ENCODE results near the gene TTC4.

Gene TTC4

DNA sequence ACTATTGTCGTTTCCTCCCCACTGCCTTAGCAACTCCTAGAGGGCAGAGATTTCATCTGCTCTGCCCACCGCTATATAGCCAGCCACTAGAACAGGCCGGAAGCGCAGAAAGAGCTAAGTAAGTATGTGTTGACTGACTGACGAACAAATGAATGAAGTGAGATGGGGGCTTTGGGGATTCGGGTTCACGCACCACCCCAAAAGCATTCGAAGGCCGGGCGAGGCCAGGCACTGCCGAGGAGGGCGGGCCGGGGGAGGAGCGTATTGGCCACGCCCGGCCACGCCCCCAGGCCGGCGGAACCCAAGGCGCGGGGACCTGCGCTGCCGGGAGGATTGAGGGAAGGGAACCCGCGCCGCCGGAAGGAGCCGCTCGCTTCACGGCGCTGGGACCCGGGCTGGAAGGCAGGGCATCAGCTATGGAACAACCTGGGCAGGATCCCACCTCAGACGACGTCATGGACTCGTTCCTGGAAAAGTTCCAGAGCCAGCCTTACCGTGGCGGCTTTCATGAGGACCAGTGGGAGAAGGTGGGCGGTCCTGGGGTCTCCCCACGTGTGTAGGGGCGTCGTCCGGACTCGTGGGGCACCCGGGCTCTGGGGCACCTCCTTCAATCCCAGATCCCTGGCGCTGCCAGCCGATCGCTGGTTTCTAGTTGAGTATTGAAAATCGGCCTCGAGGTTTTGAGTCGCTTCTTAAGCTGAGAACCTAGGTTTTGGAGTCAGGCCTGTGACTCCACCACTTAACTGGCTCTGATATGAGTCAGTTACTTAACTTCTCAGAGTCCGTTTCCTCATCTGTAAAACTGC is at the start of gene TTC4:
TSS of gene TTC4 (plus strand) at position 369 of the 806 bp plus-strand sequence. CDS start at position 417, 48 bp downstream.
- DNase-seq (ENCODE audit: low read depth in 2 of 2) = peak; percentile 53 to 60

DNA sequence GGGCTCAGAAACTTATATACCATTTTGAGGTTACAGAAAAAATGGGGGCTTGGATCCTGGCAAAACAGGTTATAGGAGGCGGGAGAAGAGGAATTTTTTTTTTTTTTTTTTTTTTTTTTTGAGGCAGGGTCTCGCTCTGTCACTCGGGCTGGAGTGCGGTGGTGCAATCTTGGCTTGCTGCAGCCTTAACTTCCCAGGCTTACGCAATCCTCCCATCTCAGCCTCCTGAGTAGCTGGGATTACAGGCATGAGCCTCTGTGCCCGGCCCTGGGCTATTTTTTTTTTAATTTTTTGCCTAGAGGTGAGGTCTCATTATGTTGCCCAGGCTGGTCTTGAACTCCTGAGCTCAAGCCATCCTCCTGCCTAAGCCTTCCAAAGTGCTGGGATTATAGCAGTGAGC is 49.3 kb upstream of the TTC4 start:
- DNase-seq (ENCODE audit: low read depth in 2 of 2) = no peak

DNA sequence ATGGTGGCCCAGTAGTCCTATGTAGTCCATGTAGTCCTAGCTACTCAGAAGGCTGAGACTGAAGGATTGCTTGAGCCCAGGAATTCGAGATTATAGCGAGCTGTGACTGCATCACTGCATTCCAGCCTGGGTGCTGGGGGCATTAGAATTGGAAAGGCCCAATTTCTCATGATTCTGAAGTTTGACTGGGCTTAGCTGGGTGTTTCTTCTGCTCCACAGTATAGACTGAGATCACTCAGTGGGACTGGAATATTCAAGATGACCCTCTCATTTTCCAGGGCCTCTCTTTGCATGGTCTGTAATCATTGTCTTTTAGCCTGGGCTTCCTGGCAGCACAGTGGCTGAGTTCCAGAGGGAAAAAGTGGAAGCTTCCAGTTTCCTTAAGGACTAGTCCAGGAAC is 47.9 kb upstream of the TTC4 start:
- no peak for DNase-seq (ENCODE audit: low read depth in 2 of 2)

DNA sequence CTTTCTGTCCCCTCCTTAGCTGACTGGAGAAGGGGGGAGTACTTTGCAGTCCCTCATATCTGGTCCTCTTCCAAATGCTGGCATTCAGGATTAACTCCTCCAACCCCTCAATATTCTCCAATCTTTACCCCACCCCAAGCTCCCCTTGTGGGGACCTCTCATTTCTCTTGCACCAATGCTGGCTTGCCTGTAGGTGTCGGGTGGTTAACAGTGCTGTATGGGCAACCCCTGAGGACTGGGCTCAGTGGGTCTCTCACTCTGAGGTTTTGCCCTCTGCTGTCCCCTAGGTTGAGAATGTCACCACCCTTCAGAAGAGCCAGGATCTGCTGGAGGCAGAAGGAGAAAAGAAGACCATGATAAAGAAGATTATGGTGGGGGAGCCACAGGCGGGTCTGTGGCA is 47.1 kb upstream of the TTC4 start:
- DNase-seq (ENCODE audit: low read depth in 2 of 2) = no peak

DNA sequence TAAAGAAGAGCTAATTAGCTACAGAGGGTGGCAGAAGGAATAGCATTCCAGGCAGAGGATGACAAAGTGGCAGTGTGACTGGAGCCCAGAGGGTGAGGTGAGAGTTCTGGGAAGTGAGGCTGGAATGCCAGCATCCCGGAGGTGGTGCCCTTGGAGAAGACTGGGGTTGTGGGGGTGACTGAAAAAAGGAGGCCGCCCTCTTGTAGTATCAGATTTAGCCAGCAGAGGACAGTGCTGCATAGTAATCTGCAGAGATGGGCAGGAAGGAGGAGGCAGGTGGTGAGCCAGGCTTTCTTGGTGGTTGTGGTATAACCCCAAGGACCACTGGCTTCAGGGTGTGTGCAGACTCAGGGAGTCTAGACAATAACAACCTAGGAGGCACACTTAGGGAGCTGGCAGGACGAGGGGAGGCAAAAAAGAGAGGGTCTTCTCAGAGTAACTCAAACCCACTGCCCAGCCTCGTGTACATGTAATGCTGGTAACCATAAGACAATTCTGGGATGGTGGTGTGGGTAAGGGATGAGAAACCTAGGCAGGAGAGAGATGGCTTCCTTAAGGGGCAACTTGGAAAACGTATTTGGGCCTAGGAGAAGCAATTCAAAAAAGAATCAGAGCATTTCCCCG is 43.6 kb upstream of the TTC4 start:
- peak; percentile 5 to 7 for DNase-seq (ENCODE audit: low read depth in 2 of 2)

DNA sequence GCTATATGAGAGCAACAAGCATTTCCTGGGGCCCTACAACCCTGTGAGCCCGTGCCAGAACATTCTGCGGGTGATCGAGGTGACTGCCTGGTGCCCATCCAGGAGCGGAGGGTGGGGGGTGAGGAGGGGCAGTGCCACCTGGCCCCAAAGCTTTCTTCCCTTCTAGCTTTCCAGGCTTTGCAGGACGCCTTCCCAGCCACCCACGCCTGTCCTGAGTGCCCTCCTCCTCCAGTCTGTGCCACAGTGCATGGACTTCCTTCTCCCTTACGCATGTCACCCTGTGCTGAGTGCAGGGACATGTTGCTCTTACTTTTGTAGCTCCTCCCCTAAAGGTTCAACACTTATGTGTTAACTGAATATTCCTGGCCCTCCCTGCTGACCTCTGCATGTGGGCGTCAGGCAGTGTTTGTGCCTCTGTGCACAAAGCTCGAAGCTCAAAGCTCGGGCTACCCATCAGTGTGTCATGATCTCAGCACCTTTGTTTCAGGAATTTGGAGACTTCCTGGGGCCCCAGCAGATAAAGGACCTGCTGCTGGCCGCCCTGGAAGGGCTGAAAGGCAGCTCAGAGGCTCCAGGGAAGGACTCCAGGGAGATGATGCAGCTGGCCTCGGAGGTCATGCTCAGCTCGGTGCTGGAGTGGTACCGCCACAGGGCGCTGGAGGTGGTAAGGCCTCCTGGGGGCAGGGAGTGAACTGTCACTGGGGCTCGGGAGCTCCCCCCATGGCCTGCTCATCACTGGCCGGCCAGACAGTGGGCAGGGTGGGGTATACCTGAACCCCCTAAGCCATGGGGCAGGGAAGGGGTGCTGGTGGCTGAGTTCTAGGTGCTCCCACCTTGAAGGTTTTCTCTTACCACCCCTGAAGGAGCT is 36.7 kb upstream of the TTC4 start:
- DNase-seq (ENCODE audit: low read depth in 2 of 2) = no peak

DNA sequence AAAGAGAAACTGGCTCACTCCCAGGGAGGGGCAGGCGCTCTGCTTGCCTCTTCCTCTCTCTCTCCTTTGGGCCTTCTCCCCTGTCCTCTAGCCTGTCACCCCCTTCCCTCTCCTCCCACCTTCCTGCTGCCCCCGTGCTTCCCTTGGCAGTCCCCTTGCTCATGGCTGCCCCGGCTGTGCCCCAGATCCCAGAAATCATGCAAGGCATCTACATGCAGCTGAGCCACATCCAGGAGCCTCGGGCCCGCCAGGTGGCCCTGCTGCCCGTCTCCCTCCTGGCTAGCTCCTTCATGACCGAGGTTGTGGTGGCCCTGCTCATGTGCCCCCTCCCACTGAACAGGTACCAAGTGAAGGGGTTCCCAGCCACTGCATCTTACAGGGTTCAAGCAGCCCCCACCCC is 36.0 kb upstream of the TTC4 start:
- DNase-seq (ENCODE audit: low read depth in 2 of 2) = no peak

- no peak for DNase-seq (ENCODE audit: low read depth in 2 of 2)
Observed at GRCh38 chr1:54680387-54680786, 35.3 kb upstream of the TTC4 start.

GRCh38 chr1:54681358-54681757 is 34.3 kb upstream of the TTC4 start:
- DNase-seq (ENCODE audit: low read depth in 2 of 2) = no peak

- DNase-seq (ENCODE audit: low read depth in 2 of 2) = no peak
Observed at GRCh38 chr1:54683453-54683852, 32.2 kb upstream of the TTC4 start.

DNA sequence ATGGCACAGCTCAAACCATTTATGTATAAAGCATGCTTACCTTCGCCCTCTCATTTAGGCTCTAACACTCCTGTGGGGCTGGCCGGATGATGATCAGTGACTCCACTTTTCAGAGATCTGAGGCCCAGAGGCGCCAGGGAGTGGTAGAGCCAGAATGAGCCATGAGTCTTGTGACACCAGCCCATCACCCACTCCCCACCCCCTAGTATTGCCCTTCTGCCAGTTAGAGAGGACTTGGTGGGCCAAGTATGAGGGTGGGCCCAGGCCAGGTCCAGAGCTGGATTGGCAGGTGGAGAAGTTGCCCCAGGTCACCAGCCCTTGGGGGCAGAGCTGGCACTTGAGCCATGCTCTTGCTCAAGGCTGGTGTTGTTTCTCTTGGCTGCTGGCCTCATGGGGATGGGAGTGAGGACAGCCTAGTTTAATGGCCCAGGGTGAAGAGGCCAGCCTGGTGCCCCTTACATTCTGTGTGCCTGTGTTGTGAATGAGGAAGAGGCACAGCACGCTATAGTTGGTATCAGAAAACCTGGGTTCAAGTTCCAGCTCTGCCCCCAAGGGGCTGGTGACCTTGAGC is 30.2 kb upstream of the TTC4 start:
- DNase-seq (ENCODE audit: low read depth in 2 of 2) = no peak

- DNase-seq (ENCODE audit: low read depth in 2 of 2) = no peak
Observed at GRCh38 chr1:54686155-54686554, 29.5 kb upstream of the TTC4 start.

GRCh38 chr1:54694771-54695170 is 20.9 kb upstream of the TTC4 start:
- no peak for DNase-seq (ENCODE audit: low read depth in 2 of 2)

DNA sequence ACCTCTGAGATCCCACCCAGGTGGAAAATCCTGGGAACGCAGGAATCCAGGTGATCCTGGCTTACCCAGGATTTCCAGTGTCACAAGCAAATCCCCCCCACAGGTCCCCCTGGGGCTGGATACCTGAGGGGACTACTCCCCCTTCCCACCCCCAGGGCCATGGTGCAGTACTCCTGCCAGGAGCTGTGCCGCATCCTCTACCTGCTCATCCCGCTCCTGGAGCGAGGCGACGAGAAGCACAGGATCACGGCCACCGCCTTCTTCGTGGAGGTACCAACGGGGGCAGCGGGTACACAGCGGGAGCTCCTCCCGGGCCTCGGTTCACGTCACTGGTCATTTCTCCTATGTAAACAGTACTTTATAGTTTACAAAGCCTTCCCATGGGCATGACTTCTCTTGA is 20.4 kb upstream of the TTC4 start:
- DNase-seq (ENCODE audit: low read depth in 2 of 2) = no peak

DNA sequence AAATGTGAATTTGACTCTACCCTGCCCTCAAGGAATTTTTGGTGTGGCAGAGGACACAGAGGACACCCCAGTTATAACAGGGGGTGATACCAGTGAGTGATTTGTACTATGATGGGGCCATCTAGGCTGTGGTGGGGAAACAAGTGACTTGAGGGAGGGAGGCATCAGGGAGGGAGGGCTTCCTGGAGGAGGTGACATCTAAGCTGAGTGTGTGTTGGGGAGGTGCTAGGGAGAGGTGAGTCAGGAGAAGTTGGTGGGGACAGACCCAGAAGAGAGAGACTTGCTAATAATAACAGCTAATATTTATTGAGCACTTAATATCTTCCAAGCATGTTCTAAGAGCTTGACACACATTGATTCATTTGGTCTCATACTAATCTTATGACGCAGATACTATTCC is 19.9 kb upstream of the TTC4 start:
- DNase-seq (ENCODE audit: low read depth in 2 of 2) = no peak

GRCh38 chr1:54696262-54696661 is 19.4 kb upstream of the TTC4 start:
- no peak for DNase-seq (ENCODE audit: low read depth in 2 of 2)

GRCh38 chr1:54697896-54698295 is 17.8 kb upstream of the TTC4 start:
- no peak for DNase-seq (ENCODE audit: low read depth in 2 of 2)

DNA sequence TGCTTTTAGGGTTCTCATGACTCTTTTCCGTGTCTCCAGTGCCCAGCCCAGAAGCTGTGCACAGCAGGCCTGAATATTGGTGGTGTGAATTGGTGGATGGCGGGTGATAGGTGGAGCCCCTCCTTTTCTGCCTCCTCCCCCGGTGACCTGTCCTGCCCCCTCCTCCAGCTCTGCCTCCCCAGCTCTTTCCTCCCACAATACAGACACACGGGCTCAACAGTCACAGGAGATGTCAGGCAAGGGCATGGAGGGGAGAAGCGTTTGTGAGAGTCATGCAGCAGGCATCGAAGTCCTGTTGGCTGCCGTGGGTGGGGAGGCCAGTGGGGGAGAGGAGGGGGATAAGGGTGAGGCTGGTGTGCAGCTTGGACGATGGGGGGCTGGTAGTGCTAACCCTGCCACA is 17.3 kb upstream of the TTC4 start:
- no peak for DNase-seq (ENCODE audit: low read depth in 2 of 2)

- no peak for DNase-seq (ENCODE audit: low read depth in 2 of 2)
Observed at GRCh38 chr1:54699936-54700525, 15.6 kb upstream of the TTC4 start.

DNA sequence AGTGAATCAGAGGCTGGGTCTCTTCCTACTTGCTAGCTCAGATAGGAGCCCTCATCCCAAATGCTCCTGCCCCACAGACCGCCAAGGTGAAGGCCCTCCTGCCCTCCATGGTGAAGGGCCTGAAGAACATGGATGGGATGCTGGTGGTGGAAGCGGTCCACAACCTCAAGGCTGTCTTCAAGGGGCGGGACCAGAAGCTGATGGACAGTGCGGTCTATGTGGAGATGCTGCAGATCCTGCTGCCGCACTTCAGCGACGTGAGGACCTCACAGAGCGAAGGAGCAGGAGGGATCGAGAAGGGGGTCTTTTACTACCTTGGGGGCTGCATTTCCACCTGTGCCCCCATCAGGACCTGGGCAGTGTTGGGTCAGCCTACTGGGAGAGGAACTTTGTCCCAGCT is 14.6 kb upstream of the TTC4 start:
- no peak for DNase-seq (ENCODE audit: low read depth in 2 of 2)

- no peak for DNase-seq (ENCODE audit: low read depth in 2 of 2)
Observed at GRCh38 chr1:54701996-54702395, 13.7 kb upstream of the TTC4 start.

DNA sequence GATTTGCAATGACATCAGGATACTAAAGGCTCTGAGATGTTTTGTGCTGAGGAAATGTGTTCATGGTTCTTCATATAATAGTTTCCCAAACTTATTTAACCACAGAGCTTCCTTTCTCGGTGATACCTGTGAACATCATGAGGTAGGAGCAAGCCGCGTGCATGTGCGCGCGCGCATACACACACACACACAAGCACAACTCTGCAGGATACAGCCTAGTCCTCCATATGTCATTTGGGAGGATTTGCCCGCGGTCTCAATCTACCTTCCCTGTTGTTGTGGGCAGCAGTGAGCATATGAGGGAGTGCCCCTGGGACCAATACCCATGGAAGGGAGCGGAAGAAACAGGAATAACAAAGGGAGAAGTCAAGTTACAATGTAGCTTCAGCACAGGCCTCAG is 12.2 kb upstream of the TTC4 start:
- DNase-seq (ENCODE audit: low read depth in 2 of 2) = no peak

Measured in fibroblast of skin of left quadriceps (primary cell).